GM12878 (cell line): ENCODE results near the gene PCBD1. TPM values are rescaled to one million over a fixed set of nuclear protein-coding genes. Genes with fewer than 3 reads are reported as not detected.
A peak's percentile ranks its signal among the peaks of the same experiment; 100 is the strongest.

ENCODE experiments used
- BCL3 ChIP-seq: IDR thresholded peaks from 2 replicates; pipeline ENCODE4 v1.6.1; 2011; ENCODE audit warnings: borderline replicate concordance, low read depth, mild to moderate bottlenecking, moderate library complexity, low read length; ENCODE audit not compliant: insufficient read depth, poor library complexity, severe bottlenecking
- CHD1 ChIP-seq: IDR thresholded peaks from 2 replicates; pipeline ENCODE4 v1.6.1; 2012; ENCODE audit warnings: low read depth, low read length, improper control_type of control experiment
- E2F8 ChIP-seq: fragments of 450-650 bp; IDR thresholded peaks from 2 replicates; pipeline ENCODE4 v1.6.1; 2018; ENCODE audit warnings: mild to moderate bottlenecking, low read depth, moderate library complexity; ENCODE audit not compliant: partially characterized antibody
- EP300 ChIP-seq, 2 experiments: fragments of 150-350 bp in 1 of 2; IDR thresholded peaks; 2 replicates each; pipeline ENCODE4 v1.6.1; 2011 to 2012; ENCODE audit warnings: low read depth in 2 of 2, low read length in 2 of 2, borderline replicate concordance in 1 of 2, improper control_type of control experiment in 1 of 2, inconsistent platforms in 1 of 2; ENCODE audit not compliant: control insufficient read depth in 1 of 2
- GABPA ChIP-seq: IDR thresholded peaks from 2 replicates; pipeline ENCODE4 v1.6.1; 2014; ENCODE audit warnings: antibody characterized with exemption, low read depth, mild to moderate bottlenecking, inconsistent platforms
- IKZF1 ChIP-seq: fragments of 450-650 bp; conservative IDR thresholded peaks from 2 replicates; pipeline ENCODE4 v1.6.1; 2017; ENCODE audit warnings: antibody characterized with exemption, mild to moderate bottlenecking
- PRDM15 ChIP-seq: fragments of 450-650 bp; formaldehyde crosslinking; IDR thresholded peaks from 2 replicates; pipeline ENCODE4 v1.4.0; 2020; ENCODE audit warnings: mild to moderate bottlenecking, moderate library complexity
- SMARCA5 ChIP-seq: fragments of 450-650 bp; IDR thresholded peaks from 2 replicates; pipeline ENCODE4 v1.6.1; 2017; ENCODE audit warnings: mild to moderate bottlenecking
- SRF ChIP-seq, 2 experiments: IDR thresholded peaks; 2 replicates each; pipeline ENCODE4 v1.6.1; 2011; ENCODE audit warnings: low read depth in 2 of 2, low read length in 2 of 2, mild to moderate bottlenecking in 1 of 2, moderate library complexity in 1 of 2
- ZBTB11 ChIP-seq: fragments of 450-650 bp; formaldehyde crosslinking; IDR thresholded peaks from 2 replicates; pipeline ENCODE4 v1.5.0; 2022; ENCODE audit warnings: mild to moderate bottlenecking, missing genetic modification characterization
- ZNF24 ChIP-seq: fragments of 450-650 bp; IDR thresholded peaks from 2 replicates; pipeline ENCODE4 v1.6.1; 2017; ENCODE audit warnings: antibody characterized with exemption, mild to moderate bottlenecking
- ZNF687 ChIP-seq: fragments of 450-650 bp; IDR thresholded peaks from 2 replicates; pipeline ENCODE4 v1.6.1; 2017; ENCODE audit warnings: mild to moderate bottlenecking, moderate library complexity
- polyA plus RNA-seq, 11 experiments: library from polyadenylated mRNA; depleted of rRNA in 4 of 11; unstranded in 6 of 11; stranded (reverse) in 5 of 11; fragments of >200 nt; fragmentation: Nextera tagmentation in 4 of 11; fragmentation: Illumina TruSeq in 1 of 11; extraction: Ambion mirVana in 4 of 11; extraction: Trizol in 1 of 11; gene quantifications; 1 replicate in 1 of 11; 2 replicates in 10 of 11; pipeline versions ENCODE4 v1.2.1 to v1.2.3, GENCODE V29; 2011 to 2016; ENCODE audit warnings: inconsistent platforms in 2 of 11, missing spikeins in 2 of 11, low read depth in 1 of 11
- total RNA-seq, 4 experiments: library from RNA; depleted of rRNA in 3 of 4; stranded (reverse); fragments of >200 nt in 3 of 4; fragmentation: Illumina TruSeq in 1 of 4; extraction: Trizol in 1 of 4; gene quantifications; 2 replicates each; pipeline versions ENCODE4 v1.2.1 to v1.2.3, GENCODE V29; 2013 to 2021

The PCBD1 gene
- total and polyA plus RNA-seq, 10 of the 15 experiments (the other 5 are each of a cell fraction or from before 2014, with no cell fraction given), result 5.6 to 66.8 (median 34.2) TPM

GRCh38 chr10:70903262-70903921, 15.0 kb upstream of the PCBD1 start (continued):
- TF ChIP-seq ZNF24, result no peak
- TF ChIP-seq BCL3, result no peak
- no peak for TF ChIP-seq SRF (IDR thresholded peaks at IDR 0.05; ENCODE audit: low read depth in 2 of 2, low read length in 2 of 2)
- TF ChIP-seq E2F8, result no peak
- TF ChIP-seq EP300 (IDR thresholded peaks at IDR 0.05; ENCODE audit: borderline replicate concordance in 1 of 2, control insufficient read depth in 1 of 2, low read depth in 2 of 2, low read length in 2 of 2), result no peak
- TF ChIP-seq IKZF1, result 0 out of 2 replicates have a peak, but pooled peaks have one; percentile 33
- TF ChIP-seq PRDM15 (CRISPR knock-in tag), result no peak
- TF ChIP-seq CHD1, result no peak
- TF ChIP-seq ZBTB11, result no peak
- no peak for TF ChIP-seq ZNF687
- TF ChIP-seq SMARCA5, result no peak
- no peak for TF ChIP-seq GABPA
